SJCRH30 (cell line): ENCODE measurements around the gene RHBDL2. TPM values are rescaled to one million over a fixed set of nuclear protein-coding genes. Genes with fewer than 3 reads are reported as not detected.
"Not testable (repeated sequence)": the region's sequence is repeated elsewhere in the genome, so short reads cannot be mapped to it uniquely, and the experiment has no call there.

ENCODE experiments used
- DNase-seq, 2 experiments: peaks; one replicate each; pipeline ENCODE4 v3.0.0-alpha.2; 2015 to 2020
- H3K27ac ChIP-seq: fragments of 250-450 bp; sonication (Bioruptor Pico); 2 replicates; pipeline ENCODE4 v1.5.1; 2020; ENCODE audit warnings: mild to moderate bottlenecking, moderate library complexity
- H3K27me3 ChIP-seq: fragments of 250-450 bp; sonication (Bioruptor Pico); 2 replicates; pipeline ENCODE4 v1.5.1; 2020; ENCODE audit warnings: mild to moderate bottlenecking, moderate library complexity
- H3K36me3 ChIP-seq: fragments of 250-450 bp; sonication (Bioruptor Pico); 2 replicates; pipeline ENCODE4 v1.5.1; 2020; ENCODE audit warnings: mild to moderate bottlenecking, moderate library complexity
- H3K4me1 ChIP-seq: fragments of 250-450 bp; sonication (Bioruptor Pico); 2 replicates; pipeline ENCODE4 v1.5.1; 2020; ENCODE audit warnings: mild to moderate bottlenecking, moderate library complexity
- H3K4me3 ChIP-seq: fragments of 250-450 bp; sonication (Bioruptor Pico); 2 replicates; pipeline ENCODE4 v1.5.1; 2020; ENCODE audit warnings: mild to moderate bottlenecking, moderate library complexity
- H3K9me3 ChIP-seq: fragments of 250-450 bp; sonication (Bioruptor Pico); replicated peaks from 2 replicates; pipeline ENCODE4 v1.5.1; 2020; ENCODE audit warnings: mild to moderate bottlenecking, moderate library complexity
- total RNA-seq: library from RNA; depleted of rRNA; stranded (reverse); fragments of >200 nt; shearing (Covaris generic); gene quantifications from 2 replicates; pipeline ENCODE4 v1.2.3, GENCODE V29; 2014

Gene RHBDL2
- total RNA-seq, 1 experiment from 2014 or later: 0.10 TPM

DNA sequence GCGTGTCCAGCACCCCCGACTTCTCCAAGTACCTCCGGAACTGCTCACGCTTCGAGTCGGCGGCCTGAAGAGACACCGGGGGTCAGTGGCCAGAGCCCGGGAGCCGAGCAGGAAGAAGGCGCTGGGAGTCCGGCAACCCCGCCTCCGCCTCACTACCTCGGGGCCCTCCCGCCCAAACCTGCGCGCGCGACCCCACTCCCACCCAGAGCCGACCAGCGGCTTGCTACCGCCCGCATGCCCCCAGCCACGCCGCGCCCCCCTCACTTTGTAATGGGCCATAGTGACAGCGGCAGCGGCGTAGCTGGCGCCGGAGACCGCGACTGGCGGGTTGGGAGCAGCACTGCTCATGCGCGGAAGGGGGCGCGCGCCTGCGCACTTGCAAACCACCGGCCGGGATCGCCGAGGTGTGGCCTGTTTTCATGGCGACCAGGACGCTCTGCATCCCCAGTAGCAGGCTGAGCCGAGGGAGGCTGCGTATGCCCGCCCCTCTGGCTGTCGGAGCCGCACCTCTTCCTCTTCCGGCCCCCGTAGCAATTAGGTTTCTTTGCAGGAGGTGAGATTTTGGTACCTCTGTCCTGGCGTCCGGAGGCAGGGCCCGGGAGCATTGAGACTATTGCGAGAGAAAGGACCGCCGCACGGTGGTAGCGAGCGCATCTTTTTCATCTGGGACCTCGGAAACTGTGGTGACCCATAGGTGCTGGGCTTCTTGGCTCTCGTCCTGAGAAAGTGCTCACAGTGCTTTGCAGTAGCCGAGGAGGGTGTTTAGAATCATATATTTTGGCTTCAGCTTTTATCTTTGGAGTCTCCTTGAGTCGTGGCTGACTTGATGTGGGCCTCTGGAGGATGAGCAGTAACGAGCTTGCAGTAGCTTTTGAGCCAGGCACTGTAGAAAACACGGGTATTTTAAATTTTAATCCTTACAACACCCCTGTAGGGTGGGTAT is 68.3 kb downstream of the RHBDL2 start, which contains the start of gene MYCBP:
MYCBP (minus strand) TSS at position 322 of the 943 bp plus-strand sequence; CDS start at position 279, 43 bp downstream.
- Histone ChIP-seq H3K36me3 (no peaks in the 10 kb centered on the region), H3K9me3 (no peaks in the 10 kb centered on the region), H3K4me3 (peak within 1 kb of the TSS; percentile 83), H3K4me1 (peaks cover 6% of the 10 kb centered on the region; the same call in 1 of the 2 replicates), H3K27ac (peak within 1 kb of the TSS; percentile 93), H3K27me3 (no peaks in the 10 kb centered on the region)
- DNase-seq: peak; percentile 98

DNA sequence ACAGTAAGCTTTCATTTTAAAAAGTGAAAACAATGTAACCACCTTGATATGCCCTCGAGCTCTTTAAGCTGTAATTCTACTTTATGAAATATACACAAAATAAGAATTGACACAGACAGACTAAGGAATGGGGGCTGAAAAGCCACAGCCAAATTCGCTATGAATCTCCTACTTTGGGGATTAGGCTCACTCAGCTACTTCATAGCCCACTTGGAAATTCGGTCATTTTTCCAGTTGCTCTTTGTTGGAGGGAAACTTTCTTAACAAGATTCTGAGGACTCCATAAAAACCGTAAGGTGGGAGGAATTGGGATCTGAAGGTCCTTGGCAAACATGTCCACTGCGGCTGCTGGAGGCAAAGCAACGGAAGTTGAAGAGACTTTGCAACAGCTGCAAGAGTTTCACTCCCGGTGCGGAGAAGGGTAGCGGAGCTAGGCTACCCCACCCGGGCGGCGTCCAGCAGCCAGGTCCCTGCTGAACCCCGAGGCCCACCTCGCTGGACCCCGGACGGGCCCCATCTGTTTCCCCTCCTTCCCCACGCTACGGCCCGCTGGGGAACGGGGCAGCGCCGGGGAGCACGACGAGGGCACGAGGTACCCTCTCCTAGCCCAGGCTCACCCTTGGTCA is 69.1 kb downstream of the RHBDL2 start:
- no peaks in the 10 kb centered on the region for H3K9me3 ChIP-seq
- peak; percentile 80 for DNase-seq
- peak overlapping the region; percentile 93 for H3K27ac ChIP-seq
- H3K27me3 ChIP-seq: no peaks in the 10 kb centered on the region
- H3K4me3 ChIP-seq: peak overlapping the region; percentile 83
- H3K36me3 ChIP-seq: 0 out of 2 replicates have a peak, but pooled peaks cover 1% of the 10 kb centered on the region
- H3K4me1 ChIP-seq: peaks cover 6% of the 10 kb centered on the region; the same call in 1 of the 2 replicates

DNA sequence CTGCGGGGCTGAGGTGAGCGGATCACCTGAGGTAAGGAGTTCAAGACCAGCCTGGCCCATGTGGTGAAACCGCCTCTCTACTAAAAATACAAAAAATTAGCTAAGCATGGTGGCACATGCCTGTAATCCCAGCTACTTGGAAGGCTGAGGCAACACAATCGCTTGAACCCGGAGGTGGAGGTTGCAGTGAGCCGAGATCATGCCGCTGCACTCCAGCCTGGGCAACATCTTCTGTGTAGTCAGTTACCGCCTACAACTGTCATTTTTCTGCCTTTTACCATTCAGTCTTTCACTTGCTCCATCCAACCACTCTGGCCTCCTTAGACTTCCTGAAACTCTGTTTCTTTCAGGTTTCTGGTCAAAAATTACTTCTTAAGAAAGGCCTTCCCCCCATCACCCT is 70.6 kb downstream of the RHBDL2 start:
- H3K9me3 ChIP-seq: no peaks in the 10 kb centered on the region
- H3K36me3 ChIP-seq: peaks cover 14% of the 10 kb centered on the region
- H3K27me3 ChIP-seq: no peaks in the 10 kb centered on the region
- no peak for DNase-seq
- H3K4me1 ChIP-seq: peaks cover 6% of the 10 kb centered on the region; the same call in 1 of the 2 replicates
- no peak overlapping the region for H3K27ac ChIP-seq
- H3K4me3 ChIP-seq: no peak overlapping the region

DNA sequence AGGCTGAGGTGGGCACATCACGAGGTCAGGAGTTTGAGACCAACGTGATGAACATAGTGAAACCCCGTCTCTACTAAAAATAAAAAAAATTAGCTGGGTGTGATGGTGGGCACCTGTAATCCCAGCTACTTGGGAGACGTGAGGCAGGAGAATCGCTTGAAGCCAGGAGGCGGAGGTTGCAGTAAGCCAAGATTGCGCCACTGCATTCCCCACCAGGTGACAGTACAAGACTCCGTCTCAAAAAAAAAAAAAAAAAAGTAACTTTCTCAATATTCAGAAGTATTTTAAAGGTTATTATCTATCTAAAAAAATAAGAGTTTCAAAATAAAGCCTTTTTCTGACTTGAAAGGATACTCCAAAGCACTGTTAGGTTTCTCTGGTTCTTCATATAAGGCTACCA is 74.4 kb downstream of the RHBDL2 start:
- Histone ChIP-seq H3K36me3 (peaks cover 38% of the 10 kb centered on the region), H3K9me3 (no peaks in the 10 kb centered on the region), H3K27ac (no peak overlapping the region), H3K4me3 (no peak overlapping the region), H3K27me3 (no peaks in the 10 kb centered on the region), H3K4me1 (peaks cover 6% of the 10 kb centered on the region; the same call in 1 of the 2 replicates)
- DNase-seq: no peak

DNA sequence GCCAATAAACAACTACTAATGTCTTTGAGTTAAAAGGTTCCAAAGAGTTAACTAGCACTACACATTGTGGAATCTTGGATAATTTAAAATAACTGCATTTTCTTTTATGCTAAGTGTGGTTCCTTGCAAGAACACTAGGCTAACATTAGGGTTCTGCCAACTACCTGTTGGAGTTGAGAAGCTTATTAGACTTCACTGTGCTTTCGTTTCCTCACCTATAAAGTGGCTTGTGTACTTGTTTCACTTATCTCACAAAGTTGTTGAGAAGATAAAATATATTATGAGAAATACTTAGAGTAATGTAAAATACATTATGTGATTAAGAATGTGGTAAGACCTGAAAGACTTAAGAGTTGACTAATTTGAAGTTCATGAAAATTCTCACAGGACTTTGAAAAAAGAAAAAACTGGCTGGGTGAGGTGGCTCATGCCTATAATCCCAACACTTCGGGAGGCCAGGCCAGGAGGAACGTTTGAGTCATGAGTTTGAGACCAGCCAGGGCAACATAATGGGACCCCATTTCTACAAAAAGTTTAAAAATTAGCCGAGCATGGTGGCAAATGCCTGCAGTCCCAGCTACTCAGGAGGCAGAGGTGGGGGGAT is 76.4 kb downstream of the RHBDL2 start:
- H3K9me3 ChIP-seq: no peaks in the 10 kb centered on the region
- H3K4me3 ChIP-seq: no peak overlapping the region
- H3K27ac ChIP-seq: no peak overlapping the region

DNA sequence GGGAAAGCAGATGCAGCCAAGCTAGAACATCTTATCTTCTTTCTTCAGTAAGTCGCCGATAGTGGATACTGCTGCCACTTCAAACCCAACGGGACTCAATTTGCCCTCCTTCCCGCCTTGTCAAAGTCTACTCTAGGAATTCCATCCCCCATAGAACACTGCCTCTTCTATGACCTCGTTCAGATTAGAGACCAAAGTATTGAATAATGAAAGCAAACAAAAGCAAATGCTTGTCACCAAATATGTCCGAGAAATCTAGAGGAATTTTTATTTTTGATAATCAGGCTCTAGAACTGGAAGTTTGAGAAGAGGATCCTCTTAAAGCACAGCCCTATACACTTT is 81.2 kb downstream of the RHBDL2 start:
- H3K27me3 ChIP-seq: no peaks in the 10 kb centered on the region

More for the DNA sequence above, 76.4 kb downstream of the RHBDL2 start:
- DNase-seq: no peak
- H3K4me1 ChIP-seq: no peaks in the 10 kb centered on the region
- peaks cover 41% of the 10 kb centered on the region for H3K36me3 ChIP-seq
- no peaks in the 10 kb centered on the region for H3K27me3 ChIP-seq

DNA sequence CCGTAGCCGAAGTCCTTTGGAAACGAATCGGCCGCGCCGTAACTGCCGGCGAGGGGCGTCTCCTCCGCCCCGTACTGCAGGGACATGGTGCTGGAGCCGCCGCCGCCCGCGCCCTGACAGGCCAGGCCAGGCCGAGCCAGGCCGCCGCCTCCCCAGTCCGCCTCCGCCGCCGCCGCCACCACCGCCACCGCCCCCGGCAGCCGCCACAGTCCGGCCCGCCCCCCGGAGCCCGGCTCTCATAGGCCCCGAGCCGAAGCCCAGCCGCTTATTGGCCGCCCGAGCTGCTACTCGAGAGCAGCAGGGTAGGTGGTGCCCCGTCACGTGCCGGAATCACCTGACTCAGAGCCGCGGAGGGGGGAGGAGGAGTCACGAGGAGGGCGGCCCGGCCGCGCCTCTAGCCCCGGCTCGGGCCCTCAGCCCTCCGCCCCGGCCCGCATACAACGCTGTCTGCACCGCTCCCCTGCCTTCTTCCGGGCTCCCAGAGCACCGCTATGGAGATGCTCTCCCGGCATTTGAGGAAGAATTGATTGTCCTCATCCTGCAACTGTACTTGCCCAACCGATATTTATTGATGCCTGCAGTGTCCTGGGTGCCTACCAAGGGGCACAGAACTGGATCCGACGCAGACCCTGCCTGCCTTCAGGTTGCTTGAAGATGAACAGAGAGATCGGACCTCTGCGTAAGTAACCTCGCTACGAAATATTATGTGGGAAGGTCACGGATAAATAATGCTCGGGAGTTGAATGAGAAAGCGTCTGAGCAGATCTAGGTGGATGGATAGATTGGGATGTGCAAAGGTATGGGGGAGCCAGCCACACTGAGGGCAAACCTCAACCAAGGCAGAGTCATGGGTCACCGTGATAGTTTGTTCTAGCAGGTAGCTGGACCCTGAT is 81.8 kb downstream of the RHBDL2 start, which contains the start of gene RRAGC:
RRAGC (minus strand) TSS at position 212 of the 893 bp plus-strand sequence; CDS start at position 86, 126 bp downstream.
- Histone ChIP-seq H3K27me3 (no peaks in the 10 kb centered on the region), H3K4me1 (0 out of 2 replicates have a peak, but pooled peaks cover 2% of the 10 kb centered on the region), H3K9me3 (no peaks in the 10 kb centered on the region), H3K4me3 (peak within 1 kb of the TSS; percentile 69), H3K36me3 (peaks cover 31% of the 10 kb centered on the region), H3K27ac (no peak within 1 kb of the TSS)
- peak; percentile 99 to 100 for DNase-seq

More for the DNA sequence above, 81.2 kb downstream of the RHBDL2 start:
- DNase-seq: no peak
- Histone ChIP-seq H3K36me3 (peaks cover 34% of the 10 kb centered on the region), H3K9me3 (no peaks in the 10 kb centered on the region), H3K4me3 (peak overlapping the region; percentile 69), H3K4me1 (0 out of 2 replicates have a peak, but pooled peaks cover 2% of the 10 kb centered on the region), H3K27ac (no peak overlapping the region)

DNA sequence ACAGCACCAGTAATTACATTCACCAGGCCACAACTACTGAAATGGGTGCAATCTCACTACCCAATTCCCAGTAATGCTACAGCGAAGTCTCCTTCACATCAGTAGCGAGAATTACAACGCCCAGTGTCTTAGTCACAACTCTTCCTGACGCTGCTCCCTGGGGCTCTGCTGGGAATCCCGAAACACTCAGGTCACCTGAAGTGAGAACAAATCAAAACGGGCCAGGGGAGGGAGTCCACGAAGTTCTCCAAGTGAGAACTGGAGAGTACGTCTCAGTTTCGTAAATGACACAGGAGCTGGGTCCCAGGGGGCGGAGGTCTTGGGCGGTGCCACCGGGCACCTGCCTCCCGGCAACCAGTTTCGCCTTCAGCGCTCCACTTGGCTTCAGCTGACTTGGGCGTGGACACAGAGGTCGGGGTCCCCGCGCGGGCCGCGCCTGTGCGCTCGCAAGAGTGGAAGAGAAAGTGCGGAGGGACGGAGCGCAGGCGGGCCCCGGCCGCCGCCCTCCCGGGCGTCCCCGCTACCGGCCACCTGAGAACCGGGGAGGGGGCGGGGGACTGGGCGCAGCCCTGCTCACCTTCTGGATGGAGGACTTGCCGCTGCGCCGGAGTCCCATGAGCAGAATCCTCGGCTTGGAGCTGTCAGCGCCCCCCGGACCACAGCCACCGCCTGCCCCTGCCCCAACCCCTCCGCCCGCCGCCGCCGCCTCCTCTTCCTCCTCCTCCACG is 82.6 kb downstream of the RHBDL2 start:
- Histone ChIP-seq H3K36me3 (peaks cover 24% of the 10 kb centered on the region), H3K4me3 (peak overlapping the region; percentile 69), H3K27ac (no peak overlapping the region), H3K4me1 (0 out of 2 replicates have a peak, but pooled peaks cover 2% of the 10 kb centered on the region), H3K9me3 (no peaks in the 10 kb centered on the region), H3K27me3 (no peaks in the 10 kb centered on the region)
- DNase-seq: peak; percentile 36 to 38

DNA sequence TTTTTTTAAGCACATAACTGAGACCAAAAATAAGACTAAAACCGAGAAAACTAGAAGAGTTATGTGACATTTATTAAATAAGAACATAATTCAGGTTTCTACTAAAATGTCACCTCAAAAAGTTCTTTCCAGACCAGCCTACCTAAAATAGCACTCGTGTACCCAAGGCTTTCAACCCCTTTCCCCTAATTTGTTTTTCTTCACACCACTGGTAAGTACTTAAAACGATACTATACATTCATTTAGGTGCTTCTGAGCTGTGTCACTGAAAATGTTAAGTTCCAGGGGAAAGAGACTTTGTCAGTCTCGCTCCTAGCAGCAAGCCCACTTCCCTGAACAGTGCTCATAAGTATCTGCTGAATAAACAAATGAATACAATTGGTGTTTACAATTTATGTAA is 88.8 kb downstream of the RHBDL2 start:
- H3K4me1 ChIP-seq: no peaks in the 10 kb centered on the region
- no peaks in the 10 kb centered on the region for H3K9me3 ChIP-seq
- no peaks in the 10 kb centered on the region for H3K27me3 ChIP-seq
- no peak overlapping the region for H3K27ac ChIP-seq
- H3K36me3 ChIP-seq: peaks cover 25% of the 10 kb centered on the region
- no peak overlapping the region for H3K4me3 ChIP-seq
- no peak for DNase-seq

DNA sequence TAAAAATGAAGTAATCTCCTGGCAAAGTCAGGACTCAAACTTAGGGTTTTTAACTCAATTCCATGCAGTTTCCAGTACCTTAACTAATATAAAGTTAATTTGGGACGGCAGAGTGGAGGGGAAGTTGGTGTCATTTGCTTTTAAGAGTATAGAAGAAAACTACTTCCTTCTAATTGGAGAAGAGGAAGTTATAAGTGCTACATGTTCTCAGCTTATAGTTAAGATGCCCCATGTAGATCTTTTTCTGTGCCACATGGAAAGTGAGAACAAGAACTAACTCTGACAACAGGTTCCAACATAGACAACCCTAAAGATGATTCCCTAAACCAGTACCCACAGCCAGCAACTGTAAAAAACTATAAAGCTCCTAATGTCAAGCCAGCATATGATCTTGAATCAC is 93.6 kb downstream of the RHBDL2 start:
- Histone ChIP-seq H3K4me1 (no peaks in the 10 kb centered on the region), H3K4me3 (no peak overlapping the region), H3K27me3 (no peaks in the 10 kb centered on the region), H3K27ac (no peak overlapping the region), H3K9me3 (no peaks in the 10 kb centered on the region), H3K36me3 (peaks cover 29% of the 10 kb centered on the region)
- no peak for DNase-seq

DNA sequence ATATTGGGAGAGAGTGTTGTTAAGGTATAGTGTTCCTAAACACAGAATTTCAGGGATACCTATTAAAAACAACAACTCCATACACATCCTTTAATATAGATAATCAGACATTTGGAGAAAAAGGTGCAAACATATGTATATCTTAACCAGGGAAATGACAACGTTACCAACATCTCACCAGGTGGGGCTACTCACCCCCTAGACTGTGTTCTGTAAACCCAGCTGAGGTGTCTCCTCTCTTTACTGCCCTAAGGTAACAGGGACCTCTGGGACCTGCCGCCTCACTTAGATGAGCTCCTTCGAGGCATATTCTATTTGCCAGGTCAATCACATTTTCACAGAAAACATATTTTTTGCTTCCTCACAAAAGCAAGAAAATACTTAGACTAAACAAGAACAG is 95.4 kb downstream of the RHBDL2 start:
- peaks cover 29% of the 10 kb centered on the region for H3K36me3 ChIP-seq
- no peak overlapping the region for H3K27ac ChIP-seq
- no peak overlapping the region for H3K4me3 ChIP-seq
- no peaks in the 10 kb centered on the region for H3K9me3 ChIP-seq
- no peak for DNase-seq
- H3K27me3 ChIP-seq: no peaks in the 10 kb centered on the region
- H3K4me1 ChIP-seq: no peaks in the 10 kb centered on the region

DNA sequence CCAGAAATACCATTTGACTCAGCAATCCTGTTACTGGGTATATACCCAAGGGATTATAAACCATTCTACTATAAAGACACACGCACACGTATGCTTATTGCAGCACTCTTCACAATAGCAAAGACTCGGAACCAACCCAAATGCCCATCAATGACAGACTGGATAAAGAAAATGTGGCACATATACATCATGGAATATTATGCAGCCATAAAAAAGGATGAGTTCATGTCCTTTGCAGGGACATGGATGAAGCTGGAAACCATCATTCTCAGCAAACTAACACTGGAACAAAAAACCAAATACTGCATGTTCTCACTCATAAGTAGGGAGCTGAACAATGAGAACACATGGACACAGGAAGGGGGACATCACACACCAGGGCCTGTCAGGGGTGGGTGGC is 96.5 kb downstream of the RHBDL2 start:
- not testable (repeated sequence) for H3K9me3 ChIP-seq, H3K27ac ChIP-seq, H3K4me1 ChIP-seq, H3K4me3 ChIP-seq, H3K27me3 ChIP-seq, DNase-seq
- peaks cover 29% of the 10 kb centered on the region for H3K36me3 ChIP-seq

DNA sequence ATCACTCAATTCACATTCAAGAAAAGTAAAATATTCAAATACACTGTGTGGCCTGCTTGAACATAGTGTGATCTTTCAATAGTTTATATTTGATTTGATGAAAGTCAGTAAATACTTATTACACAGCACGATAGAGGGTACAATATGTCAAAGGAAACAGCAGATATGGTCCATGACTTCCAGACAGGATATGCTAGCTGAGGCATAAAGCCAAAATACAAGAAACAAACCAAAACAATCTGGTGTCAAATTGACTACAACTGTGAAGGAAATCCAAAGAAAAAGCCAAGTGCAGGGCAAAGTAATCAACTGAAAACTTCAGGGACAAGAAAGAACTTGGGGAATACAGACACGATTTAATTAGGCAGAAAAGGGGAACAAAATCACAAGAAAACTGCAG is 101.3 kb downstream of the RHBDL2 start:
- H3K4me3 ChIP-seq: no peak overlapping the region
- no peaks in the 10 kb centered on the region for H3K27me3 ChIP-seq
- H3K9me3 ChIP-seq: no peaks in the 10 kb centered on the region
- peaks cover 17% of the 10 kb centered on the region for H3K36me3 ChIP-seq
- H3K27ac ChIP-seq: no peak overlapping the region
- H3K4me1 ChIP-seq: no peaks in the 10 kb centered on the region
- no peak for DNase-seq
